Subcutaneous adipose tissue (tissue), 4 donors: ENCODE measurements around the gene S100A7. TPM values are rescaled to one million over a fixed set of nuclear protein-coding genes. Genes with fewer than 3 reads are reported as not detected.

Experiments used
- total RNA-seq, 4 donors: library from RNA; depleted of rRNA; stranded (reverse); fragments of >200 nt; gene quantifications; one replicate each; pipeline ENCODE4 v1.1.0, GENCODE V29; 2016
- TF ChIP-seq, protein P1 (sequence below): fragments of 450-650 bp; IDR thresholded peaks from one replicate; pipeline ENCODE4 v1.5.1; 2016; ENCODE audit warnings: low read depth, mild to moderate bottlenecking, control low read depth, antibody characterized with exemption, moderate library complexity

Gene S100A7
- not detected for total RNA-seq

DNA sequence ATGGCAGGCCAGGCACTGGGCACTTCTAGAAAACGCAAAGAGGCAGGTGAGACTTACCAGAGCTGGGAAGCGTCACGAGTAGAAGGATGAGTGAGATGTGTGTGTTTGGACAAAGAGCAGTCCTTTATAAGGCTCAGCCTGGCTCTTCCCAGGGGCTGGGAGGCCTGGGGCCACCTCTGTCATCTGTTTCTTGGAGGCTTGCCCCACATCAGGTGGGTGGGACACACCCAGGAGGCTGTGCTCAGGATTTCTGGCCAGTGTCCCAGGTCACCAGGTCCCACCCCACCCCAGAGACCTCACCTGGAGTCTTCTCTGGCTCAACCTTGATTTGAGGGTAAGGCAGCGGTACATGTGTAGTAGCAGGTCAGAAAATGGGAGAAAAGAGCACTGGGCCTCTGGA, at the start of gene S100A7:
S100A7 (minus strand) TSS at position 101 of the 400 bp plus-strand sequence. CDS start 1,638 bp downstream, outside the sequence.
- TF ChIP-seq, protein P1, sequence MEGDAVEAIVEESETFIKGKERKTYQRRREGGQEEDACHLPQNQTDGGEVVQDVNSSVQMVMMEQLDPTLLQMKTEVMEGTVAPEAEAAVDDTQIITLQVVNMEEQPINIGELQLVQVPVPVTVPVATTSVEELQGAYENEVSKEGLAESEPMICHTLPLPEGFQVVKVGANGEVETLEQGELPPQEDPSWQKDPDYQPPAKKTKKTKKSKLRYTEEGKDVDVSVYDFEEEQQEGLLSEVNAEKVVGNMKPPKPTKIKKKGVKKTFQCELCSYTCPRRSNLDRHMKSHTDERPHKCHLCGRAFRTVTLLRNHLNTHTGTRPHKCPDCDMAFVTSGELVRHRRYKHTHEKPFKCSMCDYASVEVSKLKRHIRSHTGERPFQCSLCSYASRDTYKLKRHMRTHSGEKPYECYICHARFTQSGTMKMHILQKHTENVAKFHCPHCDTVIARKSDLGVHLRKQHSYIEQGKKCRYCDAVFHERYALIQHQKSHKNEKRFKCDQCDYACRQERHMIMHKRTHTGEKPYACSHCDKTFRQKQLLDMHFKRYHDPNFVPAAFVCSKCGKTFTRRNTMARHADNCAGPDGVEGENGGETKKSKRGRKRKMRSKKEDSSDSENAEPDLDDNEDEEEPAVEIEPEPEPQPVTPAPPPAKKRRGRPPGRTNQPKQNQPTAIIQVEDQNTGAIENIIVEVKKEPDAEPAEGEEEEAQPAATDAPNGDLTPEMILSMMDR = no peak

DNA sequence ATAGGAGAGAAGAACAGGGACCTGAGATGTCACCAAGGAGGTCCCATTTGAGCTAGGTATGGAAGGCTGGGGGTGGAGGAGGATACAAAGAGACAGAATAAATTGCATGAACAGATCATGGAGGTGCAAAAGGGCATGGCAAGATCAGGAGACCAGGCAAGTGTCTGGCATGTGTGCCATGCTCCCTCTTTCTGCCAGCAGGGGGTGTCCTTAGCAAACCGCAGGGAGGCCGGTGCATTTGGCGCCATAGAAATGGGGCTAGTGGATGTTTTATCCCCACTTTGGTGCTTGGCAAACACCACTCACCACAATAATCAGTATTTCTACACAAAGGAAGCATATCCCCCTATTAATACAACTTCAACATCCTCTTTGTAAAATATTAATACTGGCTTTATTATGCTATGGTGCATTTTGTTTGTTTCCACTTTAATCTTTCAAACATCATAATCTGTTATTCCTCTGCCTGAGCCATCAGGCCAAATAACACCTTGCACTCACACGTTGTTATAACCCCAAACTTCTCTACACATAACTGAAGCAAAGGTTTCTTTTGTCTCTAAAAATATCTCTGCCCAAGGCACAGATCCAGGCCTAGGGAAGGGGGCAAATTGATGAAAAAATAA, 49.4 kb upstream of the S100A7 start:
- TF ChIP-seq, protein P1 = no peak

DNA sequence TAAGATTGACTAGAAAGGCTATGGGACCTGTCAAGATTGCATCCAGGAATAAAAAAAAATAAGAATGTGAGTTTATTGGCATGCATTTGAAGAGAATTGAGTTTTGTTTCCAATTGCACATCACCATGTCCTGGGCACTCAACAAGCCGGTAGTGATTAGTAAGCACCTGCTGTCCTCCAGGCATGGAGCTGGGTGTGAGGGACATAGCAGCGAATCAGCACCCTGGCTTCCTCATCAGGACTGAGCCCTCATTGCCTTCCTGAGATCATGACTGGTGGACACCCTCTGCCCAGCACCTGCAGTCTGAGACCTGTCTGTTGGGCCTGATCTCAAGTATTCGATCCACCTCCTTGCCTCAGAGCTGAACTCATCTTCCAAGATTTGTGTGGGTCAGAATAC, 48.6 kb upstream of the S100A7 start:
- TF ChIP-seq, protein P1 = no peak

DNA sequence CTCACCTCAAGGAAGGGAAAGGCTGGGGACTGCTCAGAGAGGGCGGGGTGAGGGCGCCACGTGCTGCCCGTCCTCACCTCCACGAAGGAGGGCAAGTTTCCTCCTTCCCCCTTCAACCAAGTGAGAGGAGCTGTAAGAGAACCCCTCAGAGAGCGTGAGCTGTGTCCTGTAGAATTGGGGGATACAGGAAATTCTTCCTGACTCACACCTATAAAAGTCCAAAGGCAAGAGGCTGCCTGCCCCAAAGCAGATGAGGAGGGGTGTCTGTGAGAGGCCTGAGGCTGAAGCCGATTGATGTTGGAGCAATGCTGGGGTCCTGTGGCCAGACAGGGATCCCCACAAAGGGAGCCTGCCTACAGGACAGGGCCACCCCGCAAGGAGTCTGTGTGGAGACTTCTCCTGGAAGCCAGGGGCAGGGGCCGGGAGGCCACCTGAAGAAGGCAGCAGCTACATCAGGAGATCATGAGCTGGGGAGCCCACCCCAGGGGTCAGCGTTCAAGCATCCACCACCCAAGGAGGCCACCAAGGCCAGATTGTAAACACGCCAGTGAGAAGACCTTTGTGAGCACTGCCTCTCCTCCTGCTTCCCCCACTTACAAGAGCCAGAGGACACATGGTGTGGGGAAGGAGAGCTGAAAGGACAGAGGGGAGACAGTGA, 47.6 kb upstream of the S100A7 start:
- TF ChIP-seq, protein P1 = no peak

DNA sequence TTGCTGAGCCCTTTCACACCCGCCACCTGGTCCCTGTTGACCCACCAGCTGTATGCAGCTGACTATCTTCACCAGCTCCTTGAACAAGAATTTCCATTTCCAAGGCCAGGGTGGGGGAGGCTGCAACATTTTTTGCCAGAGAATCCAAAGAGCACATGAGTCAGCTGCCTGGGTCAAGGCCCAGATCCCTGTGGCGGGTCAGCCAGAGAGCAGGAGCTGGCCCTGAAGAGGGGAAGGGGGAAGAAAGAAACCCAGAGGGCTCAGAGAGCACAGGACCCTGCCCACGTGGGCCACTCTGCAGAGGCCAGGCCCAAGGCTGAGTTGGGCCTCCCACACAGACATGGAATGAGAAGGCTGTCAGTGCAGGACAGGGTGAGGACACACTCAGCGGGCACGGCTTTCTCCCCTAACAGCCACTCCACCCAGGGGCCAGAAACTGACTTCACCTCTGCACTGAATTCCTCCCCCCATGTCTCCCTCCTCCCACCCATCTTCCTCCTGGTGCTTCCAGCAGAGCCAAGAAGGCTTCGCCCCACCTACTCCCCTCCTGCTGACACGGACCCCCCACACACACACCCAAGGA, 46.5 kb upstream of the S100A7 start:
- TF ChIP-seq, protein P1 = no peak

GRCh38 chr1:153506386-153506785, 45.9 kb upstream of the S100A7 start:
- TF ChIP-seq, protein P1 = no peak

DNA sequence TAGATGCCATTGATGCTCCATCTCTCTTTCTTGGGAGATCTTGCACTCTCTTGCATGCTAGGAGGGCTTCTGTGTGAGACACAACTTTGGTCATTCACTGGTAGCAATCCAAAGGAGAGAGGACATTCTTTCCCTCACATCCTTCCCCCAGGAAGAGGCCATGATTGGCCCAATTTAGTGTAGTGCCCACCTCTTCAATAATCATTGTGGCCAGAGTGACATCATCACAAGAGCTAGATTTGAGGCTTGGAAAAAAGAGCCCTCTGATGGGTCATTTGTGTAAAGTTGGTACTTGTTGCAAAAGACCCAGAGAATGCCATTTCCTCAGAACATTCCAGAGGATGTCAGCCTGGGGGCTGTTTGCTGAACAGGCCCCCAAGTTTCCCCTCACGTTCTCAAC, 45.1 kb upstream of the S100A7 start:
- TF ChIP-seq, protein P1 = no peak
